ENCODE data around the gene ALPL.

DNA sequence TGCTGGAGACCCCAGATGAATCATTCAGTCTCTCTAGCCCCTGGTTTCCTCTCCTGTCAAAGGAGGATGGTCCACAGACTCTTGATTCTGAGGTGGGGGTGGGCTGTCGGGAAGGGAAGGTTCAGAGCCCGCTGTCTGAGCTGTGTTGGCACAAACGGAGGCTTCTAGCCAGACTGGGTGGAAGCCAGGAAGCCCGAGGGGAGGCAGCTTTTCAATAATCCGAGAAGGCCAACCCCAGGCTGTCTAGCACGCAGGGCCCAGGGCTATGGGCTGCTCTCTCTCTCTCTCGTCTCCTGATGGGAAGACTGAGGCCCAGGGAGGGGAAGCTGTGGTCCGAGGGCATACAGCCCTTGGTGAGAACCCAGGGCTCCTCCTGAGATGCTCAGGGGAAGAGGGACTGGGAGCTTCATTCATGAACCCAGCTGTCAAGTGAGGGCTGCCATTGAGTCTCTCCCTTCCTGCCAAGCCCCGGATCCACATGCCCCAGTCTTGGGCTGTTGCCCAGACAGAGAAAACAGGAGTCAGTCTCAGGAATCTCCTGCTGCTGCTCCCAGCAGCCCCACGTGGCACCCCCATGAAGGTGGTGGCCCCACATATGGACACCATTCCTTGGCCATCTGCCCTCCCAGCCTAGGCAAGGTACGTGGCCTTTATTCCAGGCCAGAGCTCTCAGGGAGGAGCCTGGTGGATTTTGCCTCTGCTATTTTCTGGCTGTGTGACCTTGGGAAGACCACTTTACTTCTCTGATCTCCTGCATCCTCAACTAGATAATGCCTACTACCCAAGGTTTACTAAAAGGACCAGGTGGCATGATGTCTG lies 115.6 kb downstream of the ALPL start:
- TF ChIP-seq, protein P1, sequence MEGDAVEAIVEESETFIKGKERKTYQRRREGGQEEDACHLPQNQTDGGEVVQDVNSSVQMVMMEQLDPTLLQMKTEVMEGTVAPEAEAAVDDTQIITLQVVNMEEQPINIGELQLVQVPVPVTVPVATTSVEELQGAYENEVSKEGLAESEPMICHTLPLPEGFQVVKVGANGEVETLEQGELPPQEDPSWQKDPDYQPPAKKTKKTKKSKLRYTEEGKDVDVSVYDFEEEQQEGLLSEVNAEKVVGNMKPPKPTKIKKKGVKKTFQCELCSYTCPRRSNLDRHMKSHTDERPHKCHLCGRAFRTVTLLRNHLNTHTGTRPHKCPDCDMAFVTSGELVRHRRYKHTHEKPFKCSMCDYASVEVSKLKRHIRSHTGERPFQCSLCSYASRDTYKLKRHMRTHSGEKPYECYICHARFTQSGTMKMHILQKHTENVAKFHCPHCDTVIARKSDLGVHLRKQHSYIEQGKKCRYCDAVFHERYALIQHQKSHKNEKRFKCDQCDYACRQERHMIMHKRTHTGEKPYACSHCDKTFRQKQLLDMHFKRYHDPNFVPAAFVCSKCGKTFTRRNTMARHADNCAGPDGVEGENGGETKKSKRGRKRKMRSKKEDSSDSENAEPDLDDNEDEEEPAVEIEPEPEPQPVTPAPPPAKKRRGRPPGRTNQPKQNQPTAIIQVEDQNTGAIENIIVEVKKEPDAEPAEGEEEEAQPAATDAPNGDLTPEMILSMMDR (conservative IDR thresholded peaks at IDR 0.05; ENCODE audit: low read depth, low read length): no peak
- TF ChIP-seq EZH2 (IDR thresholded peaks at IDR 0.05; ENCODE audit: borderline replicate concordance, low read depth, low read length, poor library complexity, severe bottlenecking): no peak
